HG03457 (cell line): ENCODE data around the gene GMPS.
"Not testable (repeated sequence)": the region's sequence is repeated elsewhere in the genome, so short reads cannot be mapped to it uniquely, and the experiment has no call there.

Experiments
- ATAC-seq: cut with Tn5 transposase; IDR thresholded peaks from one replicate; pipeline ENCODE4 v1.9.1; 2021; ENCODE audit warnings: moderate number of reproducible peaks; ENCODE audit not compliant: unreplicated experiment

The GMPS gene

GRCh38 chr3:155934230-155934629 lies 63.8 kb downstream of the GMPS start:
- no peak for ATAC-seq

DNA sequence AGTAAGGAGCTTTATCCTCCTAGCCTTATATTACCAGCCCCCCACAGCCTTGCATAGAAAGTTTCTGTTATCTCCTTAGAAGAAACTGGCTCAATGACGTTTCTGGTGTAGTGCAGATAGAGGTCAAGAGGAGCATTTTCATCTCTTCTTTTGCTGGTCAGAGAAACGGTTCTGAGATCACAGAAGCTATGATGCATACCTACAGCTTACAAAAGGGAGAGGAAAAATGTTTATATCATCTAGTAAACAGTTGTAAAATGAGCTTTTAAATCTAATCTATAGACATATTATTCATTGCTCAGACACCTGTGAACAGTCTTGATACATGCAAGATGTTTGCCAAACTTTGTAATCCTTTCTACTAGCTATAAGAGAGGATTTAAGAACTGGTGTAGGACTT lies 68.0 kb downstream of the GMPS start:
- no peak for ATAC-seq

- no peak for ATAC-seq
These were observed 70.9 kb downstream of the GMPS start for GRCh38 chr3:155941354-155941753.

DNA sequence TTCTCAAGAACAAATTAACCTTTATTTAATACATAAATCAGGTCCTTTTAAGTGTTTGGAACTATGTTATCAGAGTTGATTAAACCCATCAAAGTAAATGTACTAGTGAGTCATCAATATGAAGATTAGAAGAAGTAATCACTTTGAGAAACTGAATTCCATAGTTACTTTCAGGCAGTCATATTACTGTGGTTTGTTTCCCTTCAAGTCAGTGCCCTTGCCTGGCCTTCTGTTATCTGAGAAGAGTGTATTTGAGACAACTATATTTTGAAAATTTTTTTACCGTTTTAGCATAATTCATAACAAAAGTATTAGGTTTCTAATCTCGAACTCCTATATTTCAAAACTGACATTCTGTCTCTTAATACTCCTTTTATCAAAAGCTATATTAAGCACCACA lies 73.6 kb downstream of the GMPS start:
- ATAC-seq = no peak

DNA sequence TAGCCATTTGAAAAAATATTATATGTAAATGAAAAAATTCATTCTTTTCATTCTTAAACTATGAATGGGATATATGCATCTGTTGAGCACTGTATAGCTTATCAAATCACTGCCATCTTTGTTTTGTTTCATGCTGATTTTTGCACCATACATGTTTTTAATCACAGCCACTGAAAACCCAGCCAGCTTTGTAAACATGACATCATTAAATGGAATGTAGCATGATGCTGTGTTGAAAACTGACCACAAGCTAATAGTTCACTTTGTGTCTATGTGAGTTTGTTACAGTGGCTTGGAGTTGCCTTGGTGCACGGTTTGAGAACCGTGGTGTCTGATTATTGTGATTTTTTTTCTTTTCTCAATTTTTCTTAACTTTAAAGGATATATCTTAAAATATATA lies 75.7 kb downstream of the GMPS start:
- no peak for ATAC-seq

- ATAC-seq = no peak
These were observed 78.0 kb downstream of the GMPS start for GRCh38 chr3:155948476-155948875.

- no peak for ATAC-seq
These were observed 79.2 kb downstream of the GMPS start for GRCh38 chr3:155949453-155950217.

DNA sequence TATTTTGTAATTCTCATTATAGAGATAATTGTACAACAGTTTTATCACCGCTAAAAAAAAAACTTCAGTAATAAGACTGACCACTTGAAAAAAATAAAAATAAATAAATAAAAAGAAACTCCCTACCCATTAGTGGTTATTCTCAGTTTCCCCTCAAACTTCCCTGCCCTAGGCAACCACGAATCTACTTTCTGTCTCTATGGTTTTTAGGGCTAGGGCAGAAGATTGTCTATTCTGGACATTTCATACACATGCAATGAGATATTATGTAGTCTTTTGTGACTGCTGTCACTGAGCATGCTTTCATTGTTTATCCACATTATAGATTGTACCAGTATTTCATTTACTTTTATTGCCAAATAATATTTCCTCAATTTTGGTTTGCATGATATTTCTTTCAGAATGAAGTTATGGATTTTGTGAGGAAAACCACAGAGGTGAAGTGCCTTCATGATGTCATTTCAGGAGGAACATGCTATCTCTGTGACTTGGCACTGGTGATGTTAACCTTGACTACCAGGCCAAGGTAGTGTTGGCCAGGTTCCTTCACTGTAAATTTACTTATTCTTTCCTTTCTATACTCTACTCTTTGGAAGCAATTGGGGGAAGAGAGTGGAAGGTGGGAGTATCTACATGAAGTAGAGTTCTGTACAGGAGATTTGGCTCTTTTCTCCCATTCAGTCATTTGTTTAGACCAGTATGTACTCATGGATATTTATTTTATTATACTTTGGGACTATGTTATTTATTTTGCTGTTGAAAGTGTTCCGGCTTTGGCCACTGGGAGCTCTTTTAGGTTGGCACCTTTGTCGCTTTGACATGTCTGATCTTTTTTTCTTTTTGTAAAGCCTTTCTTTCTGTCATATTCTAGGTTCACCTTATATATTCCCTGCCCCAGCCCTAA lies 86.3 kb downstream of the GMPS start:
- ATAC-seq = no peak

- ATAC-seq = no peak
These were observed 87.0 kb downstream of the GMPS start for GRCh38 chr3:155957412-155957880.

GRCh38 chr3:155958676-155959075 lies 88.2 kb downstream of the GMPS start:
- no peak for ATAC-seq

GRCh38 chr3:155960060-155960459 lies 89.6 kb downstream of the GMPS start:
- ATAC-seq = no peak

DNA sequence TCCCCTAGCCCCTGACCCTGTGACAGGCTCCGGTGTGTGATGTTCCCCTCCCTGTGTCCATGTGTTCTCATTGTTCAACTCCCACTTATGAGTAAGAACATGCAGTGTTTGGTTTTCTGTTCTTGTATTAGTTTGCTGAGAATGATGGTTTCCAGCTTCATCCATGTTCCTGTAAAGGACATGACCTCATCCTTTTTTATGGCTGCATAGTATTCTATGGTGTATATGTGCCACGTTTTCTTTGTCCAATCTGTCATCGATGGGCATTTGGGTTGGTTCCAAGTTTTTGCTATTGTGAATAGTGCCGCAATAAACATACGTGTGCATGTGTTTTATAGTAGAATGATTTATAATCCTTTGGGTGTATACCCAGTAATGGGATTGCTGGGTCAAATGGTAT lies 90.6 kb downstream of the GMPS start:
- not testable (repeated sequence) for ATAC-seq

GRCh38 chr3:155963570-155963969 lies 93.1 kb downstream of the GMPS start:
- ATAC-seq = no peak

DNA sequence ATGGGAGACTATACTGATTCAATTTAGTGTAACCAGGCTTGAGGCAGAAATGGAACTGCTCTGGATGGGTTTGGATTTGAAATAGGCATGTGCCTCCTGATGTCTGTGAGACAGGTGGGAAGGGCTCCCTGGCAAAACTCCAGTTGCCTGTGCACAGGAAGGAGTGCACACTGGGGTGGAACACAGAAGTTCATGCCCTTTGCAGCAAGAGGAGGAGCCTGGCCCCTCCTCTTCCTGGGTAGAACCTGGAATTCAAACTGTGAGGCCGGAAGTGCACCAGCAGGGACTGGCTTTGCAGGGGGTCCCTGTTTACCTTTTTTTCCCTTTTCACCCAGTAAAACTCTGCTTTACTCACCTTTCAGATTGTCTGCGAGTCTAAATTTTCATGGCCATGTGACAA lies 99.9 kb downstream of the GMPS start:
- no peak for ATAC-seq

- no peak for ATAC-seq
These were observed 102.6 kb downstream of the GMPS start for GRCh38 chr3:155972885-155973584.

DNA sequence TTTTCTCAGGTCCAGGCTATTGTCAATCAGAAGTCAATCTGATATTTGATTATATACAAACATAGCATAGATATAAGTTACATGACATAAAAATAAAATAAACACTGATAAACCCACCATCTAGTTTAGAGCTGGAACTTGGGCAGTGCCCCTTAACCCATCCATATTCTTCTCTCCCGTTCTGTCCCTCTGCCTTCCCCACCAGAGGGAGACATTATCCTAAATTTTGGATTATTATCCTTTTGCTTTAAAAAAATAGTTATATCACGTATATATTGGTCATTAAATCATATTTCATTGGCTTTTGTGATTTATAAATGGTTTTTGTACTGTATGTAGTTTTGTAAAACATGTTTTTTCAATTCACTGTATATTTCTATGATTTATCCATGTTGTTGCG lies 107.9 kb downstream of the GMPS start:
- no peak for ATAC-seq

DNA sequence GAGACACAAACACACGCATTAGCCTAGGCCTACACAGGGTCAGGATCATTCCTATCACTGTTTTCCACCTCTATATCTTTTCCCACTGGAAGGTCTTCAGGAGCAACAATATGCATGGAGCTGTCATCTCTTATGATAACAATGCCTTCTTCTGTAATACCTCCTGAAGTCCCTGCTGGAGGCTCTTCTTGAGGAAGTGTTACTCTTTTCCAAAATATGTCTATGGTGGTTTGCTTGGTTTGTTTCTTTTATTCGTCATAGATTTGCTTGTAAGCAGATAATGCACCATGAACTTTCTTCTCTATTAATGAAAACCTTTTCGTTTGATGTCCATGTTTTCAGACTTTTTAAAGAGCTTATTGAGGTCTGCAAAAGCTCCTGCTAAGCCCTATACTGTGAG lies 109.3 kb downstream of the GMPS start:
- ATAC-seq = no peak

GRCh38 chr3:155981669-155982068 lies 111.2 kb downstream of the GMPS start:
- no peak for ATAC-seq

DNA sequence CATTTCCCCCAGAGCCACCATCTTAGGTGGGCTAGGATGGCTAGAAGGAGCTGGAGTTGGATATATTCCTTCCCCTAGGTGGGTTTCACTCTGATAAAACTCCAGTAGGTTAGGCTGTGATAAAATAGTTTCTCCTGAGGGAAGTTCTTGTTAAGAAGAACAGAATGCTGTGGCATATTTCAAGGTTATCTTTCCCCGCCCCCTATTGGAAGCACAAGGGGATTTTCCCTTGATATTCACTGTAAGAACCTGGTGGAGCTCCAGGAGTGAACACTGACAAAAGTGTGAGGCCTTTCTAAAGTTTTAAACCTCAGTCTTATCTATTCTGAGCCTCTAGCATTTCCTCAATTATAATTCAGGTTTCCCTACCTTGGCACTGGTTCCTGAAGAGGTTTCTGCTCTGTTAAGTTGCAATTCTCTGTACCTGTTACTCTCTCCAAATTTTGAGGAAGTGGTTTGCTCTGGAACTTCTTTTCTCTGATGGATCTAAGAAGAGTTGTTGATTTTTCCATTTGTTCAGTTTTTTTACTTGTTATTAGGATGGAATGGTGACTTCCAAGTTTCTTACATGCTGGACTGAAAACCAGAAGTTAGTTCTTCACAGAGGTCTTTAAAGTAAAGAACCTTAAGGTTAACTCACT lies 113.5 kb downstream of the GMPS start:
- ATAC-seq = no peak

DNA sequence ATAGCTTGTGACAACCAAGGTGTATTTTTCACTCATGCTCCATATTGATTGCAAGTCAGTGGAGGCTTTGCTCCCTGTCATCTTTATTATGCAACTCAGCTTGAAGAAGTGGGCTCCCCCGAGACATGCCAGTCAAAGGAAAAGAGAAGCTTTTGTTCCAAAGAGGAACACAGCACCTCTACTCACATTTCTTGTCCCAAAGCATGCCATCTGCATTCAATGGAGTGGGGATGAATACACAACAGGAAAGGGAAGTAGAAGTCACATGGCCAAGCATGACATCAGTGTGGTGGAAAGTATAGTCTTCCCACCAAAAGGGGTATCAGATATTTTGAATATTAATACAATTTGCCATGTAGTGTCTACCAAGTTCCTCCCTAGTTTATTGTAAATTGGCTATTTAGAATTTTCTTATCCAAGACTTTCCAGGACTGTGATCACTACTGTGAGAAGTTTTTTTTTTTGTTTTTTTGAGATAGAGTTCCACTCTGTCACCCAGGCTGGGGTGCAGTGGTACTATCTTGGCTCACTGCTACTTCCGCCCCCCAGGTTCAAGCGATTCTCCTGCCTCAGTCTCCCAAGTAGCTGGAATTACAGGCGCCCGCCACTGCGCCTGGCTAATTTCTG lies 114.5 kb downstream of the GMPS start:
- no peak for ATAC-seq
